ENCODE data around the gene NLRP13. TPM values are rescaled to one million over a fixed set of nuclear protein-coding genes. Genes with fewer than 3 reads are reported as not detected.
"Not testable (repeated sequence)": the region's sequence is repeated elsewhere in the genome, so short reads cannot be mapped to it uniquely, and the experiment has no call there.

Gene NLRP13
- total RNA-seq, 2 experiments from 2014 or later: not detected

DNA sequence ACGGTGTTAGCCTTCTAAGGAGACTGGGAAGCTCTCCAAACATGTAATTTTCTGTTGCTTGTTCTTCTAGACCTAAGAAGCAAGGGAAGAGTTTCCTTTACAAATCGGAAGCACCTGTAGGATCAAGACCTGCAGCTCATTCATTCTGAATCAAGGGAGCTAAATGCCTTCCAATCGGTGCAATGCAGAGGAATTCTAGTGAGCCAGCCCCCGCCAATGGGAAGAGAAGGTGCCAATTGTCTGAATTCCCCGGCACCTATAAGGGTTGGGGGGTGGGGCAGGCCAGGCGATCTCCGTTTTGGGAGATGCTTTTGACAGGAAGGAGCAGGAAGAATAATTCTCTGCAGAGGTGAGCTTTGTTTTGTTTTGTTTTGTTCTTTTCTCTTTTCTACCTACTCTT, 7.1 kb upstream of the NLRP13 start:
- Histone ChIP-seq H3K27ac (ENCODE audit: low read depth in 1 of 2, low read length in 2 of 2) (no peak overlapping the region), H3K4me3 (ENCODE audit: low read length) (no peak overlapping the region), H3K9me3 (ENCODE audit: control insufficient read depth in 1 of 2, insufficient read depth in 1 of 2, low read length in 2 of 2) (peaks cover 0 to 25% of the 10 kb centered on the region in 2 experiments), H3K4me1 (ENCODE audit: insufficient read depth, low read length) (no peaks in the 10 kb centered on the region), H3K36me3 (ENCODE audit: insufficient read depth, low read length) (no peaks in the 10 kb centered on the region), H3K27me3 (ENCODE audit: control insufficient read depth in 1 of 2, insufficient read depth in 2 of 2, low read length in 2 of 2) (no peaks in the 10 kb centered on the region)
- TF ChIP-seq, protein P1, sequence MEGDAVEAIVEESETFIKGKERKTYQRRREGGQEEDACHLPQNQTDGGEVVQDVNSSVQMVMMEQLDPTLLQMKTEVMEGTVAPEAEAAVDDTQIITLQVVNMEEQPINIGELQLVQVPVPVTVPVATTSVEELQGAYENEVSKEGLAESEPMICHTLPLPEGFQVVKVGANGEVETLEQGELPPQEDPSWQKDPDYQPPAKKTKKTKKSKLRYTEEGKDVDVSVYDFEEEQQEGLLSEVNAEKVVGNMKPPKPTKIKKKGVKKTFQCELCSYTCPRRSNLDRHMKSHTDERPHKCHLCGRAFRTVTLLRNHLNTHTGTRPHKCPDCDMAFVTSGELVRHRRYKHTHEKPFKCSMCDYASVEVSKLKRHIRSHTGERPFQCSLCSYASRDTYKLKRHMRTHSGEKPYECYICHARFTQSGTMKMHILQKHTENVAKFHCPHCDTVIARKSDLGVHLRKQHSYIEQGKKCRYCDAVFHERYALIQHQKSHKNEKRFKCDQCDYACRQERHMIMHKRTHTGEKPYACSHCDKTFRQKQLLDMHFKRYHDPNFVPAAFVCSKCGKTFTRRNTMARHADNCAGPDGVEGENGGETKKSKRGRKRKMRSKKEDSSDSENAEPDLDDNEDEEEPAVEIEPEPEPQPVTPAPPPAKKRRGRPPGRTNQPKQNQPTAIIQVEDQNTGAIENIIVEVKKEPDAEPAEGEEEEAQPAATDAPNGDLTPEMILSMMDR (IDR thresholded peaks at IDR 0.05): no peak
- Mint-ChIP-seq H3K36me3 (ENCODE audit: low read depth) (no peaks in the 10 kb centered on the region), H3K27ac (no peak overlapping the region), H3K4me1 (ENCODE audit: low read depth) (no peaks in the 10 kb centered on the region), H3K9me3 (peaks cover 10% of the 10 kb centered on the region), H3K27me3 (no peaks in the 10 kb centered on the region), H3K4me3 (no peak overlapping the region)
- intact Hi-C loops (cut with DNase I, micrococcal nuclease): no loop called here
- POLR2A ChIA-PET: no interaction called here
- ATAC-seq (ENCODE audit: poor library complexity) (no peak), DNase-seq (no peak)
- CTCF ChIA-PET: no interaction called here

GRCh38 chr19:55935206-55935605, 3.1 kb upstream of the NLRP13 start:
- no peaks in the 10 kb centered on the region for H3K36me3 ChIP-seq (ENCODE audit: insufficient read depth, low read length)
- H3K4me1 ChIP-seq (ENCODE audit: insufficient read depth, low read length): no peaks in the 10 kb centered on the region
- peaks cover 0 to 38% of the 10 kb centered on the region in 2 experiments for H3K9me3 ChIP-seq (ENCODE audit: control insufficient read depth in 1 of 2, insufficient read depth in 1 of 2, low read length in 2 of 2)
- ATAC-seq (ENCODE audit: poor library complexity) (no peak), DNase-seq (no peak)
- TF ChIP-seq, protein P1 (IDR thresholded peaks at IDR 0.05): no peak
- H3K4me3 Mint-ChIP-seq: no peak overlapping the region
- POLR2A ChIA-PET: no interaction called here
- no peak overlapping the region for H3K4me3 ChIP-seq (ENCODE audit: low read length)
- peaks cover 9% of the 10 kb centered on the region for H3K9me3 Mint-ChIP-seq
- no peaks in the 10 kb centered on the region for H3K27me3 ChIP-seq (ENCODE audit: control insufficient read depth in 1 of 2, insufficient read depth in 2 of 2, low read length in 2 of 2)
- H3K27ac Mint-ChIP-seq: no peak overlapping the region
- H3K27ac ChIP-seq (ENCODE audit: low read depth in 1 of 2, low read length in 2 of 2): no peak overlapping the region
- intact Hi-C loops (cut with DNase I, micrococcal nuclease): no loop called here
- H3K36me3 Mint-ChIP-seq (ENCODE audit: low read depth): no peaks in the 10 kb centered on the region
- CTCF ChIA-PET: no interaction called here
- no peaks in the 10 kb centered on the region for H3K27me3 Mint-ChIP-seq
- no peaks in the 10 kb centered on the region for H3K4me1 Mint-ChIP-seq (ENCODE audit: low read depth)

DNA sequence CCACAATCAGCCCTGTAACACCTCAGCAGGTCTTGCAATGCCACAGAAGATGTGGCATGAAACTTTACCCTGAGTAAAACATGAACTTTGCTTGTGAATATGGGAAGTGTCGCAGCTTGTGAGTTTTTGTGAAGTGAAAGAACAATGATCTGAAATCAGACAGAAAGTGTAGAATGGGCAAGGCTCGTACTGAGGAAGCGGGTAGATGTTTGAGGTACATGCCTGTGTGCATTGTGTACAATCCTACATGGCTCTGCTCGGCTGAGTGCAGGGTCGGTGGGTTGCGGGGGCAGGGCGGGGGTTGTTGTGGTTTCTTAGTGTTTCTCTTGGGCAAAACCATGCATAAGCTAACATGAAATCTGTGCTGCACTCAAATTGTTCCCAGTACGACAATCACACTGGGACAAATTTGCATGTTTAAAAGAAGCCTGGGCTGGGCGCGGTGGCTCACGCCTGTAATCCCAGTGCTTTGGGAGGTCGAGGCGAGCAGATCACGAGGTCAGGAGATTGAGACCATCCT, 1.1 kb downstream of the NLRP13 start:
- no peaks in the 10 kb centered on the region for H3K4me1 ChIP-seq (ENCODE audit: insufficient read depth, low read length)
- intact Hi-C loops (cut with DNase I, micrococcal nuclease): no loop called here
- no peaks in the 10 kb centered on the region for H3K36me3 ChIP-seq (ENCODE audit: insufficient read depth, low read length)
- peaks cover 7% of the 10 kb centered on the region for H3K9me3 Mint-ChIP-seq
- ChIA-PET CTCF (no interaction called here), POLR2A (no interaction called here)
- H3K36me3 Mint-ChIP-seq (ENCODE audit: low read depth): no peaks in the 10 kb centered on the region
- no peak overlapping the region for H3K27ac Mint-ChIP-seq
- no peaks in the 10 kb centered on the region for H3K27me3 Mint-ChIP-seq
- no peak for DNase-seq
- H3K4me3 ChIP-seq (ENCODE audit: low read length): no peak overlapping the region
- ATAC-seq (ENCODE audit: poor library complexity): no peak
- TF ChIP-seq, protein P1 (IDR thresholded peaks at IDR 0.05): no peak
- no peak overlapping the region for H3K27ac ChIP-seq (ENCODE audit: low read depth in 1 of 2, low read length in 2 of 2)
- no peaks in the 10 kb centered on the region for H3K4me1 Mint-ChIP-seq (ENCODE audit: low read depth)
- H3K9me3 ChIP-seq (ENCODE audit: control insufficient read depth in 1 of 2, insufficient read depth in 1 of 2, low read length in 2 of 2): peaks cover 0 to 31% of the 10 kb centered on the region in 2 experiments
- no peaks in the 10 kb centered on the region for H3K27me3 ChIP-seq (ENCODE audit: control insufficient read depth in 1 of 2, insufficient read depth in 2 of 2, low read length in 2 of 2)
- no peak overlapping the region for H3K4me3 Mint-ChIP-seq

- H3K4me3 ChIP-seq (ENCODE audit: low read length); DNase-seq; H3K4me1 ChIP-seq (ENCODE audit: insufficient read depth, low read length); H3K27ac Mint-ChIP-seq; H3K27ac ChIP-seq (ENCODE audit: low read depth in 1 of 2, low read length in 2 of 2); POLR2A ChIA-PET; H3K36me3 ChIP-seq (ENCODE audit: insufficient read depth, low read length); CTCF ChIA-PET; intact Hi-C loops (cut with DNase I, micrococcal nuclease); ATAC-seq (ENCODE audit: poor library complexity); H3K4me3 Mint-ChIP-seq; H3K9me3 Mint-ChIP-seq; H3K27me3 ChIP-seq (ENCODE audit: control insufficient read depth in 1 of 2, insufficient read depth in 2 of 2, low read length in 2 of 2); H3K27me3 Mint-ChIP-seq; H3K4me1 Mint-ChIP-seq (ENCODE audit: low read depth); H3K36me3 Mint-ChIP-seq (ENCODE audit: low read depth): not testable (repeated sequence)
- H3K9me3 ChIP-seq (ENCODE audit: control insufficient read depth in 1 of 2, insufficient read depth in 1 of 2, low read length in 2 of 2): peaks cover 0 to 30% of the 10 kb centered on the region in 2 experiments
These were observed 2.9 kb downstream of the NLRP13 start for GRCh38 chr19:55929258-55929657.
